ENCODE results near the gene SGO2.
"Not testable (repeated sequence)": the region's sequence is repeated elsewhere in the genome, so short reads cannot be mapped to it uniquely, and the experiment has no call there.

Gene SGO2

GRCh38 chr2:200506679-200507078 is 19.3 kb upstream of the SGO2 start:
- Mint-ChIP-seq H3K36me3 (peaks cover 25% of the 10 kb centered on the region), H3K4me3 (no peak overlapping the region), H3K4me1 (peaks cover 10% of the 10 kb centered on the region), H3K27ac (no peak overlapping the region), H3K27me3 (no peaks in the 10 kb centered on the region), H3K9me3 (peaks cover 4% of the 10 kb centered on the region)
- ATAC-seq: no peak

GRCh38 chr2:200507179-200507578 is 18.8 kb upstream of the SGO2 start:
- Mint-ChIP-seq H3K4me1 (peaks cover 10% of the 10 kb centered on the region), H3K27me3 (no peaks in the 10 kb centered on the region), H3K36me3 (peaks cover 22% of the 10 kb centered on the region), H3K4me3 (no peak overlapping the region), H3K9me3 (peaks cover 3% of the 10 kb centered on the region), H3K27ac (no peak overlapping the region)
- ATAC-seq: no peak

- no peak for ATAC-seq
- H3K9me3 Mint-ChIP-seq: no peaks in the 10 kb centered on the region
- H3K36me3 Mint-ChIP-seq: peaks cover 7% of the 10 kb centered on the region
Observed at GRCh38 chr2:200509235-200509611, 16.8 kb upstream of the SGO2 start.

GRCh38 chr2:200509612-200510433 is 16.2 kb upstream of the SGO2 start, which contains the start of gene KCTD18:
KCTD18 (minus strand) TSS chr2:200510068; CDS start chr2:200507016, 3,052 bp downstream.
- peak within 1 kb of the TSS; percentile 85 for H3K27ac Mint-ChIP-seq
- no peaks in the 10 kb centered on the region for H3K27me3 Mint-ChIP-seq
- peak within 1 kb of the TSS; percentile 89 for H3K4me3 Mint-ChIP-seq
- H3K9me3 Mint-ChIP-seq: no peaks in the 10 kb centered on the region
- peak; percentile 99 for ATAC-seq
- peaks cover 7% of the 10 kb centered on the region for H3K36me3 Mint-ChIP-seq
- peaks cover 10% of the 10 kb centered on the region for H3K4me1 Mint-ChIP-seq

More at GRCh38 chr2:200509235-200509611, 16.8 kb upstream of the SGO2 start:
- peak overlapping the region; percentile 85 for H3K4me3 Mint-ChIP-seq
- peak overlapping the region; percentile 85 for H3K27ac Mint-ChIP-seq
- no peaks in the 10 kb centered on the region for H3K27me3 Mint-ChIP-seq
- peaks cover 10% of the 10 kb centered on the region for H3K4me1 Mint-ChIP-seq

GRCh38 chr2:200515155-200515554 is 10.9 kb upstream of the SGO2 start:
- no peaks in the 10 kb centered on the region for H3K4me1 Mint-ChIP-seq
- no peak overlapping the region for H3K4me3 Mint-ChIP-seq
- H3K36me3 Mint-ChIP-seq: peaks cover 5% of the 10 kb centered on the region
- no peaks in the 10 kb centered on the region for H3K9me3 Mint-ChIP-seq
- H3K27ac Mint-ChIP-seq: no peak overlapping the region
- peaks cover 7% of the 10 kb centered on the region for H3K27me3 Mint-ChIP-seq
- no peak for ATAC-seq

GRCh38 chr2:200523158-200523557 is 2.8 kb upstream of the SGO2 start:
- no peak overlapping the region for H3K4me3 Mint-ChIP-seq

GRCh38 chr2:200523604-200524003 is 2.4 kb upstream of the SGO2 start:
- no peaks in the 10 kb centered on the region for H3K36me3 Mint-ChIP-seq
- peaks cover 9% of the 10 kb centered on the region for H3K4me1 Mint-ChIP-seq
- H3K4me3 Mint-ChIP-seq: no peak overlapping the region
- H3K9me3 Mint-ChIP-seq: no peaks in the 10 kb centered on the region
- H3K27ac Mint-ChIP-seq: no peak overlapping the region
- no peaks in the 10 kb centered on the region for H3K27me3 Mint-ChIP-seq
- no peak for ATAC-seq

More at GRCh38 chr2:200523158-200523557, 2.8 kb upstream of the SGO2 start:
- no peaks in the 10 kb centered on the region for H3K36me3 Mint-ChIP-seq
- H3K27me3 Mint-ChIP-seq: no peaks in the 10 kb centered on the region
- H3K9me3 Mint-ChIP-seq: no peaks in the 10 kb centered on the region
- peaks cover 9% of the 10 kb centered on the region for H3K4me1 Mint-ChIP-seq
- ATAC-seq: no peak
- no peak overlapping the region for H3K27ac Mint-ChIP-seq

- no peak for ATAC-seq
- Mint-ChIP-seq H3K36me3 (no peaks in the 10 kb centered on the region), H3K4me3 (no peak overlapping the region), H3K4me1 (peaks cover 9% of the 10 kb centered on the region), H3K27me3 (no peaks in the 10 kb centered on the region), H3K9me3 (no peaks in the 10 kb centered on the region), H3K27ac (no peak overlapping the region)
Observed at GRCh38 chr2:200525066-200525465, 941 bp upstream of the SGO2 start.

- no peaks in the 10 kb centered on the region for H3K27me3 Mint-ChIP-seq
- peaks cover 9% of the 10 kb centered on the region for H3K4me1 Mint-ChIP-seq
- no peaks in the 10 kb centered on the region for H3K36me3 Mint-ChIP-seq
- H3K9me3 Mint-ChIP-seq: no peaks in the 10 kb centered on the region
- H3K4me3 Mint-ChIP-seq: peak overlapping the region; percentile 93
- ATAC-seq: no peak
- H3K27ac Mint-ChIP-seq: peak overlapping the region; percentile 86
Observed at GRCh38 chr2:200525551-200525881, 491 bp upstream of the SGO2 start.

- ATAC-seq: no peak
- H3K4me1 Mint-ChIP-seq: peaks cover 9% of the 10 kb centered on the region
- H3K27me3 Mint-ChIP-seq: no peaks in the 10 kb centered on the region
- no peak overlapping the region for H3K27ac Mint-ChIP-seq
- H3K36me3 Mint-ChIP-seq: no peaks in the 10 kb centered on the region
- no peak overlapping the region for H3K4me3 Mint-ChIP-seq
- no peaks in the 10 kb centered on the region for H3K9me3 Mint-ChIP-seq
Observed at GRCh38 chr2:200528228-200528627, 2.2 kb downstream of the SGO2 start.

- Mint-ChIP-seq H3K9me3 (no peaks in the 10 kb centered on the region), H3K36me3 (no peaks in the 10 kb centered on the region), H3K27ac (no peak overlapping the region), H3K27me3 (no peaks in the 10 kb centered on the region), H3K4me3 (no peak overlapping the region), H3K4me1 (no peaks in the 10 kb centered on the region)
- no peak for ATAC-seq
Observed at GRCh38 chr2:200533754-200534153, 7.7 kb downstream of the SGO2 start.

- H3K4me1 Mint-ChIP-seq: no peaks in the 10 kb centered on the region
- no peak overlapping the region for H3K27ac Mint-ChIP-seq
- ATAC-seq: no peak
- H3K27me3 Mint-ChIP-seq: no peaks in the 10 kb centered on the region
- H3K4me3 Mint-ChIP-seq: no peak overlapping the region
- H3K9me3 Mint-ChIP-seq: no peaks in the 10 kb centered on the region
- H3K36me3 Mint-ChIP-seq: peaks cover 2% of the 10 kb centered on the region
Observed at GRCh38 chr2:200534572-200534971, 8.6 kb downstream of the SGO2 start.

GRCh38 chr2:200538139-200538538 is 12.1 kb downstream of the SGO2 start:
- H3K27ac Mint-ChIP-seq: no peak overlapping the region
- no peaks in the 10 kb centered on the region for H3K27me3 Mint-ChIP-seq
- no peak for ATAC-seq
- peaks cover 22% of the 10 kb centered on the region for H3K36me3 Mint-ChIP-seq
- H3K4me3 Mint-ChIP-seq: no peak overlapping the region
- no peaks in the 10 kb centered on the region for H3K4me1 Mint-ChIP-seq
- peaks cover 2% of the 10 kb centered on the region for H3K9me3 Mint-ChIP-seq

- ATAC-seq: no peak
- H3K9me3 Mint-ChIP-seq: peaks cover 2% of the 10 kb centered on the region
- H3K4me1 Mint-ChIP-seq: no peaks in the 10 kb centered on the region
- no peak overlapping the region for H3K27ac Mint-ChIP-seq
- H3K36me3 Mint-ChIP-seq: peaks cover 28% of the 10 kb centered on the region
- no peaks in the 10 kb centered on the region for H3K27me3 Mint-ChIP-seq
- H3K4me3 Mint-ChIP-seq: no peak overlapping the region
Observed at GRCh38 chr2:200540793-200541192, 14.8 kb downstream of the SGO2 start.

GRCh38 chr2:200566596-200566995 is 40.6 kb downstream of the SGO2 start:
- not testable (repeated sequence) for H3K27ac Mint-ChIP-seq, H3K27me3 Mint-ChIP-seq, H3K4me3 Mint-ChIP-seq, H3K9me3 Mint-ChIP-seq, ATAC-seq, H3K4me1 Mint-ChIP-seq
- H3K36me3 Mint-ChIP-seq: peaks cover 22% of the 10 kb centered on the region

GRCh38 chr2:200567932-200568331 is 41.9 kb downstream of the SGO2 start:
- Mint-ChIP-seq H3K9me3 (no peaks in the 10 kb centered on the region), H3K4me1 (no peaks in the 10 kb centered on the region), H3K27ac (no peak overlapping the region), H3K4me3 (no peak overlapping the region), H3K27me3 (no peaks in the 10 kb centered on the region), H3K36me3 (peaks cover 31% of the 10 kb centered on the region)
- no peak for ATAC-seq

All from stimulated activated memory B cell treated with anti-CD40 and anti-IgM and Interleukin-4, amounts not matched to agents 10 μg/mL and 1 μg/mL and 100 μg/mL, for 72 hours (primary cell).